GM19099 (cell line): Measurements from ENCODE around the gene NTN1.

Experiments
- POLR2A ChIP-seq: IDR thresholded peaks from 3 replicates; pipeline ENCODE4 v1.6.1; 2011; ENCODE audit warnings: low read depth; ENCODE audit not compliant: insufficient read length; ENCODE audit errors: extremely low read depth

The NTN1 gene

DNA sequence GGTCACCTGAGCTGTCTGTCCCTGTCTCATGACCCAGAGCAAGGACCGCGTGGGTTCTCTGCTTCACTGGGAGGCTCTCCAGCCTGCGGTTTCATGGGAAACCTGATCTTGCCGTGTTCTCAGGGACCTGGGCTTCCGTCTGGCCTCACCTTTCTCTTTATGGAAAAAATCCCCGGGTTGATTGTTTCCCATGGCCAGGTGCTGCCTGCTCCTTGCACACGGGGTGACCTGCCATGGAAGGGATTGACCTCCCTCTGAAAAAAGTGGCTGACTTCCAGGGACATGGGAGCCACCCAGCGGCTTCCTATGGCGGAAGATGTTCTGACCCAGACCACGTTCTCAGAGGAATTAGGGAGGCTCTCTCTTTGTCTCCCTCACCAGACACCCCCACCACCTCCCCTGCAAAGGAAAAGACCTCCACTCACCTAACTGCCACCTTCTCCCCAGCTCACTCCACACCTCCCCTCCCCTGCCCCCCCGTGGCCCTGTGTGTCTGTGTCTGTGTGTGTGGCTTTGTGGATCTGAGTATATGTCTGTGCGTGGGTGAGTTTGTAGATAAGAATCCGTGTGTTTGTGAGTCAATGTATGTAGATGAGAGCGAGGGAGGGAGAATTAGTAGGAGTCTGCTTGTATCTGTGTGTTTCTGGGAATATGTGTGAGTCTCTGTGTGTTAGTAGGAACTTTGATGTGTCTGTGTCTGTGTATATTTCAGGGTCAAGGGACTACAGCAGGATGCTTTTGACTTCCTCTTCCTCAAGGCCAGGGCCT, 154.6 kb downstream of the NTN1 start:
- TF ChIP-seq POLR2A, result no peak

DNA sequence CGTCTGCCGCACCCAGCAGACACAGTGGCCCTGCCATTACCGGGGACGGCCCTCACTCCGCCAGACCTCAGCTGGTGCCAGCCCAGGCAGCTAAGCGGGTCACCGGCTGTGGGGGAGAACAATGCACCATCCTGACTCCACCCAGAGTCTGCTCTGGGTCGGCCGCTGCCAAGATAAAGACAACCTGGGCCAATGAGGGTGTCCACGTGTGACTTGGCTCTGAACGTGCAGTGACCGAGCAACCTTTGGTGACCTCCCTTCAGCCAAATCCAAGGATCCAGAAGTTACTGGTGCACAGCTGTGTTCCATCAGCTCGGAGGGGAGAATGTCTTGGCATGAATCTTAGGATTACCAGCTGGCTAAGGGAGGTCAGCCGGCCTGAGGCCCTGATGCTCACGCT, 155.9 kb downstream of the NTN1 start:
- TF ChIP-seq POLR2A, result no peak

DNA sequence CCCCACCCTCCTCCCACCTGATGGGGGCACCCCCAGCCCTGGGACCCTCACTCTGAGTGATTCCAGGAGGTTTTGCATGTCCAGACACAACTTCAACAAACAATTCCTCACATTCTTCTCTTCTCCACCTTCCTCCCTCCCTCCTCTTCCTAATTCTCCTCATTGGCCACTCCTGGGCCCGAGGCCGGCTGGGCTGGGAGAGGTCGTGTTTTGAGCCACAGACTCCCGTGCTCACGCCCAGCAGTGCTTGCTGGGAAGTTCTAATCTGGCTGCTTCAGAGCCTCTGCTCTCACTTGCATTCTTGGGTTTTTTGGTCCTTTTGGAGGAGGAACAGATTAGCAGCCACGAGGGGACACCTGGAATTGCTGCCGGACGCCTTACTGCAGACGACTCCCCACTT, 157.0 kb downstream of the NTN1 start:
- no peak for TF ChIP-seq POLR2A

DNA sequence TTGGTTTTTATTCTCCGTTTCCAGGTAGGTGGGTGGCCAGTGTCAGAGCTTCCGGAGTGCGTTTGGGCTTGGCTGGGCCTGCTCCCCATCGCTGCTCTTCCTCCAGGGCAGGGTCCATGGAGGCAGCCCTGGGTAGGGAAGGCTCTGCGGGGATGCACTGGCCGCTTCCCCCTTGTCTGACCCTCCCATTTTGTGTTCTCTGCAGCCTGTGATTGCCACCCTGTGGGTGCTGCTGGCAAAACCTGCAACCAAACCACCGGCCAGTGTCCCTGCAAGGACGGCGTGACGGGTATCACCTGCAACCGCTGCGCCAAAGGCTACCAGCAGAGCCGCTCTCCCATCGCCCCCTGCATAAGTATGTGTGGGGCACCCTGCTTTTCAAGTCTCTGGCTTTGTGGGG, 158.3 kb downstream of the NTN1 start:
- no peak for TF ChIP-seq POLR2A

DNA sequence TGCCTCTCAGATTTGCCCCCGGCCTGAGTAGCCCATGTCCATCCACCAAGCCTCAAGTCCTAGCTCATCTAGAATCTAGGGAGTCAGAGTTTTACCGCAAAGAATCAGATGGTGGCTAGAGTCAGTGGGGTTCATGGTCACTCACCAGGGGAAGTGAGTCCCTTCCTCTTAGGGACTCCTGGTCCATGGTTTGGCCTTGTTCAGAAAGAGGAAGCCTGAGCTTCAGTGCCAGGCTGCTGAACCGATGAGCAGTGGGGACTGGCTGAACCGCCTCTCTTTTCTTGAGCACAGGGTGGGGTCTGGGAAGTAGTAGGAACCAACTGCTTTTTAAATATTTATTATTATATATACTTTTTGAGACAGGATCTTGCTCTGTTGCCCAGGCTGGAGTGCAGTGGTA, 160.3 kb downstream of the NTN1 start:
- TF ChIP-seq POLR2A, result no peak

DNA sequence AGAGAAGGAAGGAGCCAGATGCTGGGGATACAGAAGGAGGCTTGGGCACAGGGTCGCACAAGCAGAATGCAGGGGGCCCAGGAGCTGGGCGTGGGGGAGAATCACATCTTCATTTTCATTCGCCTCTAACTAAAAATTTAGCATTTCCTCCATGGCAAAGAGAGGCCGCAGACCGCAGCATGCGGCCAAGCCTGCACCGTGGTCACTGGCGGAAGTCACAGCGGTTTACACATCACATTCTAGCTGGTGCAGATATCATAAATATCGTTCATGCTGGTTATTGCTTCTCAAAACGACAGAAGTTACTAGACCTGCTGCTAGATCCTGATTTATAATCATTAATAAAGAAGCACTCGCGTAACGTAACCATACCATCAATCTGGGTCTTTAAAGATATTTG, 162.0 kb downstream of the NTN1 start:
- no peak for TF ChIP-seq POLR2A

DNA sequence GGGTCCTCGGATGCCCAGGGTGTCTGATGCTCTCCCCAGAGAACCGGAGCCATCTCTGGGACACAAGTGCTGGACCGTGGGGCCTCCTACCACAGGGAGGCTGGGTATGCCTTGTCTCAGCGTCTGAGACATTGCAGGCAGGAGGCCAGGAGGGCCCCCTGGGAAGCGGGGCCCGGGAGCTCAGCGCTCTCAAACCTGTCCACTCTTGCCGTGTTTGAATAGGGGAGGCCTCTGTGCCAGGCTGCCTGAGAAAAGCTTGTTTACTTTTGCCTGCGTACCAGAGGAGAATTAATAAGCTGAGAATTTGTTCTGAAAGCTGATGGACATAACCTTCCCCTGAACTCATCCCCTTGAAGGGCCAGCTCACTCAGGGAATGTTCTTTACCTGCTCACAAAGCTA, 163.8 kb downstream of the NTN1 start:
- TF ChIP-seq POLR2A, result no peak

DNA sequence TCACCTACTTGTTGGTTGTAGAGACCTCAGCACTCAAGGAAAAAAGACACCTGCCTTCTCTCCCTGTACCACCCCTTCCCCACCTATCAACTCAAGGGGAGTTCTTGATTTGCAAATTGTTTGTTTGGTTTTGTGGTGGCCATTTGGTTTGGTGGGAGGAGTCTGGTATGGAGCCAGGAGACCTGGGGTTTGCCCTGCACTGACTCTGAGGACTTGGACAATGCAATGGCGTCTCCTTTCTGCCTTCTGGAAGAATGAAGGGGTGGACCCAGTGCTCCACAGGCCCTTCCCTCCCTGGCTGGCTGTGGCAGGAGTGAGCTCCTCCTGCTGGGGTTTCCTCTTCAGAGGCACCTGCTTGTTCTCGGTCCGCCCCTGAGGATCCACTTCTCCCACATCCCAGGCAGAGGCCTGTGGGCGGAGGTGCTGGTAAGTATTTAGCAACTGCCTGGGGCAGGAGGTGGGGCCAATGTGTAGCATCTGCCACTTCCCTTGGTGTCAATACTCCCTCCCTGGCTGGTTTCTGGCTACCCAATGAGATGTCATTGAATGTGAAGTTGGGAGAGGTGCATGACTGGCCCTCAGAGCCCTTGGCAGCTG, 164.5 kb downstream of the NTN1 start:
- no peak for TF ChIP-seq POLR2A

DNA sequence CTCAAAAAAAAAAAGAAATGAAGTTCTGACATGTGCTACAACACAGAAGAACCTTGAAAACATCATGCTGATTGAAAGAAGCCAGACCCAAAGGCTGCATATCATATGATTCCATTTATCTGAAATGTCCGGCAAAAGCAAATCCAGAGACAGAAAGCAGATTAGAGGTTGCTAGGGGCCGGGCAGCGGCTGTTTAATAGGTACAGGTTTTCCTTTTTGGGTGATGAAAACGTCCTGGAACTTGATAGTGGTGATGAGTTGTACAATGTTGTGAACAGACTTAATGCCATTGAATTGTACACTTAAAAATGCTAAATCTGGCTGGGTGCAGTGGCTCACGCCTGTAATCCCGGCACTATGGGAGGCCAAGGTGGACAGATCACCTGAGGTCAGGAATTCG, 166.5 kb downstream of the NTN1 start:
- TF ChIP-seq POLR2A, result no peak

DNA sequence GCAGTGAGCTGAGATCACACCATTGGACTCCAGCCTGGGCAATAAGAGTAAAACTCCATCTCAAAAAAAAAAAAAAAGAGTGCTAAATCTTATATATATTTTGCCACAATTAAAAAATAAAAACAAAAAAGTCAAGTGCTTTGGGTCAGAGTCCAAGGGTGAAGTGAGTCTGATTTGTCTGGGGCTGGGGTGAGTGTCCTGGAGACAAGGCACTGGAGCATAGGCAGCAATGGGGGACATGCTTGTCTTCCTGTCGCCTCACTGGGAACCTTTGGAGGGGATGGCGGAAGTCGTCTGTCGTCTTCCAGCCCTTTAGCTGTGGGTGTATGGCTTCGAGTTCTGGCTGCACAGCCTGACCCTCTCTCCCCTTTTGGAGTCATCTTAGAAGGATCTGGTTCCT, 167.1 kb downstream of the NTN1 start:
- no peak for TF ChIP-seq POLR2A

DNA sequence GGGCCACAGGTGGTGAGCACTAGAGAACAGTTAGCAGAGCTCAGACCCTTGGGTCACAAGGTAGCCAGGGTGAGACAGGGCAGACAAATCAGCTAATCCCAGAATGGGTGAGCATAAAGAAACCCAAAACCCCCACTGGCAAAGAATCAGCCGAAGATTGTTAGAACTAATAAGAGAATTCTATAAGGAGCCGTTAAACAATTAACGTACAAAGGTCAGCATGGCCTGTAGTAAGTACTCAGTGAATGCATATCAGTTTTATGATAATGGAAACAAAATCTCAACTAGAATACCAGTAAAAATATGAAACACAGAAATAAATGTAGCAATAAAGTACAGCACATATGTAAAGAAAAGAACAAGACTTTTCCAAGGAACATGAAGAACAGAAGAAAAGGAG, 168.6 kb downstream of the NTN1 start:
- TF ChIP-seq POLR2A, result no peak

DNA sequence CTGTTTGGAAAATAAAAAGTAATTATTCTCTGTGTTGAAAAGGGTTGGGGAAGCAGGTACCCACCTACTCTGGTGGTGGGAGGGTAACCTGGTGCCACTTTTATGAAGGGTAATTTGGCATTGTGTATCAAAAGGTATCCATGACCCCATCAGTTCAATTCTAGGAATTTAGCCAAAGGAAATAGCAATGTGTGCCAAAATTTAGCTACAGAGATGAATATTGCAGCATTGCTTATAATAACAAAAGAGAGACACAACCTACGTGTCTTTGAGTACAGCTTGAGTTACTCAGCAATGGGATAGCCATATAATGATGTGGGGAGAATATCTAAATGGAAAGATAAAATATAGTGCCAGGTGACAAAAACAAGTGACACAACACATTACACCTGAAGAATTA, 170.7 kb downstream of the NTN1 start:
- TF ChIP-seq POLR2A, result no peak

DNA sequence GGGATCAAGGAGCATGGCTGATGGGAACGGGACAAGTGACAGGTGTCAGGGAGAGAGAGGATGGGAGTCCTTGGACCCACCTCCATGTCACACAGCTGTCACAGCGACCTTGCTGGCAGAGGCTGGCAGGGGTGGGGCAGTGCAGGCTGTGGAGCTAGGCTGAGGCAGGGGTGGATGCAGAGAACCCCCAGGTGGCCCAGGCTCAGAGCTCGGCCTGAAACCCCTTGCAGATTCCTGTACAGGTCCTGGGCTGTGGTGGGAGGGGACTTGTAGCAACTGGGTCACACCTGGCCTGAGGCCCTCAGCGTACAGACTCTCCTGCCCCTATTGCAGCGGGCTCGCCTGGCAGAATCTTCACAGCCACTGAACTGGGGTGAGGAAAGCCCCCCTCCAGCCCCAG, 174.1 kb downstream of the NTN1 start:
- TF ChIP-seq POLR2A, result no peak

DNA sequence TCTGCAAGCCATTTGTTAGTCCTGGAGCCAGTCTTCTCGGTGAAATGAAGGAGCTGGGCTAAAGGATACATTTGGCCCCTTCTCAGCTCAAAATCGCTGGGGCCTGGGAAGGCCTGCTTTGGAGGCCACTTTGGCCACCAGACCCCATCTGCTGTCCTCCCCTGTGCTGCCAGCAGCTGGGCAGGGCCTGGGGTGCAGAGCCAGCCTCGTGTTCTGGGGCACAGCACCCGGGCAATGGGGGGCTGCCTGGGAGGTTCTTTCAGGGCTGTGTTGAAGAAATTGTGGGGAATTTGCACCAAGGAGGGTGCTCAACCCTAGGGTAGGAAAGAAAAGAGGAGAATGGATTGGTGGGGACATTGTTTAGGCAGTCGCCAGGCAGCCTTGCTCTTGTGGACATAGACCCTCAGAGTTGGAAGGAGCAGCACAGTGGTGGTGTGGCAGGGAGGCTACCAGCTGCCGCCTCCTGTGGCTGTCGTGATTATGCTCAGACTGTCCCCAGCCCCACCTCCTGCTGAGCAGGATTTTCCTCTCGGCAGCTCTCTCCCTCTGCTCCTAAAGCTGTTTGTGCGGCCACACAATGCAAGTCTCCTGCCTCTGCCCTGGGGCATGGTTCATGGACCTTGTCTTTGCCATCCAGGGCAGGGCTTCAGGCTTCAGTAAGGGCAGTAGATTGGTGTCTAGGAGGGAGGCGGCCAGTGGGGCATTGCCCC, 174.8 kb downstream of the NTN1 start:
- no peak for TF ChIP-seq POLR2A

DNA sequence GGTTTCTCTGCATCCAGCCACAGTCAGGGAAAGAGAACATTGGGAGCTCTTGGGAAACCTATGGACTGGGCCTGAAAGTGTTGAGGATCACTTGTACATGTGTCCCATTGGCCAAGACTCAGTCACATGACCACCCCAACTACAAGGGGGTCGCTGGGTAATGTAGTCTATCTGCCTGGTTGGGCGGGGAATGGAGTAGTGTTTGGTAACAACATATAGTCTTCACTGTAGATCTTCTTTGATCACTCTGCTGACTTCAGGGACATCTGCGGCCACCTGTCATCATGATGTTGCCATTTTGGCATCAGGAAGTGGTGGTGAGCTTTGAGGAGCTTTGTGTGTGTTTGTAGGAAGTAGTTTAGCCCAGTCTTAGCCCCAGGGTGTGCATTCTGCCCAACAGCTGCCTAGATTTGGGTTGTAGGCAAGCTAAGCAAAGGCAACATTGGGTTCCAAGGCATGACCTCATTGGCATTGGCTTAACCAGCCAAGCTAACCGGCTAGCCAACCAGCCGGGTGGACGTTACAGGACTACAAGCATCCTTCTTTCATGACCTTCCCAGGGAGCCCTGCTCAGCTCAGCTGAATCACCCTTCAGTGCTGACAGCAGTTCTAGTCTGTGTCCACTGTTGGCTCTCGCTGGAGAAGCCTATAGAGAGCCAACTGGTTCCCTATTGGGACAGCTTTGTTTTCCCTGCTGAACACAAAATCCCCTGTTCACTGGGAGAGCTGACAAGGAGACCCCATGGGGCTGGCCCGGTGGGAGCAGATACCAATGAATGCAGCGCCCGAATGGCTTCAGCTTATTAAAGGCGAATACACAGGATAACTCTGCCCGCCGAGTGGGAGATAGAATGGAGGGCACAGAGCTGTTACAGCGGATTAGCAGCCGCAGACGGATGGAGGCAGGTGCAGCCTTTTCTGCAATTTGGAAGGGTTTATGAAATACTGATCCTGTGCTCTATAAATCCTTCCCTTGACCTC, 178.6 kb downstream of the NTN1 start:
- TF ChIP-seq POLR2A, result no peak
